ENCODE results near the gene NNMT. TPM values are rescaled to one million over a fixed set of nuclear protein-coding genes. Genes with fewer than 3 reads are reported as not detected.
A peak's percentile ranks its signal among the peaks of the same experiment; 100 is the strongest.

The NNMT gene
- total and polyA plus RNA-seq, 9 of the 15 experiments (the other 6 are each of a cell fraction or from before 2014, with no cell fraction given): 6.1 to 15.0 (median 11.2) TPM

DNA sequence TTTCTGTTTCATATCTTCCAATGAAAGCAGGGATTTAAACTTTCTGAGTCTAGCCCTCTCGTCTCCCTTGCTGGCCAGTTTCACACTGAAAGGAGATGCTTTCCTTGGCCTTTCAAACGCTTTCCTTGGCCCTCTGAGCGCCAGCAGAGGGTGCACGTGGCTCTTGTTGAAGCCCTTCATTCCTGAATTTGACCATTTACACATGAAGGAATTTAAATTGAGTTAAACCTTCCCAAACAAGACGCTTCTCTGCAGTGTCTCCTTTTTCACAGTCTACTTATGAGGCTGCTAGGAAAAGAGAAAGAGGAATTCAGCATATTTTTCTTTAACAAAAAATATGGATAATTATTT lies 21.6 kb downstream of the NNMT start (continued):
- TF ChIP-seq, protein P1, sequence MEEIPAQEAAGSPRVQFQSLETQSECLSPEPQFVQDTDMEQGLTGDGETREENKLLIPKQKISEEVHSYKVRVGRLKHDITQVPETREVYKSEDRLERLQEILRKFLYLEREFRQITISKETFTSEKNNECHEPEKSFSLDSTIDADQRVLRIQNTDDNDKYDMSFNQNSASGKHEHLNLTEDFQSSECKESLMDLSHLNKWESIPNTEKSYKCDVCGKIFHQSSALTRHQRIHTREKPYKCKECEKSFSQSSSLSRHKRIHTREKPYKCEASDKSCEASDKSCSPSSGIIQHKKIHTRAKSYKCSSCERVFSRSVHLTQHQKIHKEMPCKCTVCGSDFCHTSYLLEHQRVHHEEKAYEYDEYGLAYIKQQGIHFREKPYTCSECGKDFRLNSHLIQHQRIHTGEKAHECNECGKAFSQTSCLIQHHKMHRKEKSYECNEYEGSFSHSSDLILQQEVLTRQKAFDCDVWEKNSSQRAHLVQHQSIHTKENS (CRISPR knock-in tag; IDR thresholded peaks at IDR 0.05): no peak
- TF ChIP-seq, protein P2, sequence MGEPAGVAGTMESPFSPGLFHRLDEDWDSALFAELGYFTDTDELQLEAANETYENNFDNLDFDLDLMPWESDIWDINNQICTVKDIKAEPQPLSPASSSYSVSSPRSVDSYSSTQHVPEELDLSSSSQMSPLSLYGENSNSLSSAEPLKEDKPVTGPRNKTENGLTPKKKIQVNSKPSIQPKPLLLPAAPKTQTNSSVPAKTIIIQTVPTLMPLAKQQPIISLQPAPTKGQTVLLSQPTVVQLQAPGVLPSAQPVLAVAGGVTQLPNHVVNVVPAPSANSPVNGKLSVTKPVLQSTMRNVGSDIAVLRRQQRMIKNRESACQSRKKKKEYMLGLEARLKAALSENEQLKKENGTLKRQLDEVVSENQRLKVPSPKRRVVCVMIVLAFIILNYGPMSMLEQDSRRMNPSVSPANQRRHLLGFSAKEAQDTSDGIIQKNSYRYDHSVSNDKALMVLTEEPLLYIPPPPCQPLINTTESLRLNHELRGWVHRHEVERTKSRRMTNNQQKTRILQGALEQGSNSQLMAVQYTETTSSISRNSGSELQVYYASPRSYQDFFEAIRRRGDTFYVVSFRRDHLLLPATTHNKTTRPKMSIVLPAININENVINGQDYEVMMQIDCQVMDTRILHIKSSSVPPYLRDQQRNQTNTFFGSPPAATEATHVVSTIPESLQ (CRISPR knock-in tag; IDR thresholded peaks at IDR 0.05): no peak
- no peak for TF ChIP-seq EP400 (IDR thresholded peaks at IDR 0.05)
- no peak for TF ChIP-seq HNRNPH1 (optimal IDR thresholded peaks at IDR 0.05; ENCODE audit: low read depth, low read length)
- TF ChIP-seq, protein P3, sequence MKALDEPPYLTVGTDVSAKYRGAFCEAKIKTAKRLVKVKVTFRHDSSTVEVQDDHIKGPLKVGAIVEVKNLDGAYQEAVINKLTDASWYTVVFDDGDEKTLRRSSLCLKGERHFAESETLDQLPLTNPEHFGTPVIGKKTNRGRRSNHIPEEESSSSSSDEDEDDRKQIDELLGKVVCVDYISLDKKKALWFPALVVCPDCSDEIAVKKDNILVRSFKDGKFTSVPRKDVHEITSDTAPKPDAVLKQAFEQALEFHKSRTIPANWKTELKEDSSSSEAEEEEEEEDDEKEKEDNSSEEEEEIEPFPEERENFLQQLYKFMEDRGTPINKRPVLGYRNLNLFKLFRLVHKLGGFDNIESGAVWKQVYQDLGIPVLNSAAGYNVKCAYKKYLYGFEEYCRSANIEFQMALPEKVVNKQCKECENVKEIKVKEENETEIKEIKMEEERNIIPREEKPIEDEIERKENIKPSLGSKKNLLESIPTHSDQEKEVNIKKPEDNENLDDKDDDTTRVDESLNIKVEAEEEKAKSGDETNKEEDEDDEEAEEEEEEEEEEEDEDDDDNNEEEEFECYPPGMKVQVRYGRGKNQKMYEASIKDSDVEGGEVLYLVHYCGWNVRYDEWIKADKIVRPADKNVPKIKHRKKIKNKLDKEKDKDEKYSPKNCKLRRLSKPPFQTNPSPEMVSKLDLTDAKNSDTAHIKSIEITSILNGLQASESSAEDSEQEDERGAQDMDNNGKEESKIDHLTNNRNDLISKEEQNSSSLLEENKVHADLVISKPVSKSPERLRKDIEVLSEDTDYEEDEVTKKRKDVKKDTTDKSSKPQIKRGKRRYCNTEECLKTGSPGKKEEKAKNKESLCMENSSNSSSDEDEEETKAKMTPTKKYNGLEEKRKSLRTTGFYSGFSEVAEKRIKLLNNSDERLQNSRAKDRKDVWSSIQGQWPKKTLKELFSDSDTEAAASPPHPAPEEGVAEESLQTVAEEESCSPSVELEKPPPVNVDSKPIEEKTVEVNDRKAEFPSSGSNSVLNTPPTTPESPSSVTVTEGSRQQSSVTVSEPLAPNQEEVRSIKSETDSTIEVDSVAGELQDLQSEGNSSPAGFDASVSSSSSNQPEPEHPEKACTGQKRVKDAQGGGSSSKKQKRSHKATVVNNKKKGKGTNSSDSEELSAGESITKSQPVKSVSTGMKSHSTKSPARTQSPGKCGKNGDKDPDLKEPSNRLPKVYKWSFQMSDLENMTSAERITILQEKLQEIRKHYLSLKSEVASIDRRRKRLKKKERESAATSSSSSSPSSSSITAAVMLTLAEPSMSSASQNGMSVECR (CRISPR knock-in tag; IDR thresholded peaks at IDR 0.05): no peak
- no peak for TF ChIP-seq MXI1 (IDR thresholded peaks at IDR 0.05; ENCODE audit: low read depth, low read length)
- TF ChIP-seq, protein P4, sequence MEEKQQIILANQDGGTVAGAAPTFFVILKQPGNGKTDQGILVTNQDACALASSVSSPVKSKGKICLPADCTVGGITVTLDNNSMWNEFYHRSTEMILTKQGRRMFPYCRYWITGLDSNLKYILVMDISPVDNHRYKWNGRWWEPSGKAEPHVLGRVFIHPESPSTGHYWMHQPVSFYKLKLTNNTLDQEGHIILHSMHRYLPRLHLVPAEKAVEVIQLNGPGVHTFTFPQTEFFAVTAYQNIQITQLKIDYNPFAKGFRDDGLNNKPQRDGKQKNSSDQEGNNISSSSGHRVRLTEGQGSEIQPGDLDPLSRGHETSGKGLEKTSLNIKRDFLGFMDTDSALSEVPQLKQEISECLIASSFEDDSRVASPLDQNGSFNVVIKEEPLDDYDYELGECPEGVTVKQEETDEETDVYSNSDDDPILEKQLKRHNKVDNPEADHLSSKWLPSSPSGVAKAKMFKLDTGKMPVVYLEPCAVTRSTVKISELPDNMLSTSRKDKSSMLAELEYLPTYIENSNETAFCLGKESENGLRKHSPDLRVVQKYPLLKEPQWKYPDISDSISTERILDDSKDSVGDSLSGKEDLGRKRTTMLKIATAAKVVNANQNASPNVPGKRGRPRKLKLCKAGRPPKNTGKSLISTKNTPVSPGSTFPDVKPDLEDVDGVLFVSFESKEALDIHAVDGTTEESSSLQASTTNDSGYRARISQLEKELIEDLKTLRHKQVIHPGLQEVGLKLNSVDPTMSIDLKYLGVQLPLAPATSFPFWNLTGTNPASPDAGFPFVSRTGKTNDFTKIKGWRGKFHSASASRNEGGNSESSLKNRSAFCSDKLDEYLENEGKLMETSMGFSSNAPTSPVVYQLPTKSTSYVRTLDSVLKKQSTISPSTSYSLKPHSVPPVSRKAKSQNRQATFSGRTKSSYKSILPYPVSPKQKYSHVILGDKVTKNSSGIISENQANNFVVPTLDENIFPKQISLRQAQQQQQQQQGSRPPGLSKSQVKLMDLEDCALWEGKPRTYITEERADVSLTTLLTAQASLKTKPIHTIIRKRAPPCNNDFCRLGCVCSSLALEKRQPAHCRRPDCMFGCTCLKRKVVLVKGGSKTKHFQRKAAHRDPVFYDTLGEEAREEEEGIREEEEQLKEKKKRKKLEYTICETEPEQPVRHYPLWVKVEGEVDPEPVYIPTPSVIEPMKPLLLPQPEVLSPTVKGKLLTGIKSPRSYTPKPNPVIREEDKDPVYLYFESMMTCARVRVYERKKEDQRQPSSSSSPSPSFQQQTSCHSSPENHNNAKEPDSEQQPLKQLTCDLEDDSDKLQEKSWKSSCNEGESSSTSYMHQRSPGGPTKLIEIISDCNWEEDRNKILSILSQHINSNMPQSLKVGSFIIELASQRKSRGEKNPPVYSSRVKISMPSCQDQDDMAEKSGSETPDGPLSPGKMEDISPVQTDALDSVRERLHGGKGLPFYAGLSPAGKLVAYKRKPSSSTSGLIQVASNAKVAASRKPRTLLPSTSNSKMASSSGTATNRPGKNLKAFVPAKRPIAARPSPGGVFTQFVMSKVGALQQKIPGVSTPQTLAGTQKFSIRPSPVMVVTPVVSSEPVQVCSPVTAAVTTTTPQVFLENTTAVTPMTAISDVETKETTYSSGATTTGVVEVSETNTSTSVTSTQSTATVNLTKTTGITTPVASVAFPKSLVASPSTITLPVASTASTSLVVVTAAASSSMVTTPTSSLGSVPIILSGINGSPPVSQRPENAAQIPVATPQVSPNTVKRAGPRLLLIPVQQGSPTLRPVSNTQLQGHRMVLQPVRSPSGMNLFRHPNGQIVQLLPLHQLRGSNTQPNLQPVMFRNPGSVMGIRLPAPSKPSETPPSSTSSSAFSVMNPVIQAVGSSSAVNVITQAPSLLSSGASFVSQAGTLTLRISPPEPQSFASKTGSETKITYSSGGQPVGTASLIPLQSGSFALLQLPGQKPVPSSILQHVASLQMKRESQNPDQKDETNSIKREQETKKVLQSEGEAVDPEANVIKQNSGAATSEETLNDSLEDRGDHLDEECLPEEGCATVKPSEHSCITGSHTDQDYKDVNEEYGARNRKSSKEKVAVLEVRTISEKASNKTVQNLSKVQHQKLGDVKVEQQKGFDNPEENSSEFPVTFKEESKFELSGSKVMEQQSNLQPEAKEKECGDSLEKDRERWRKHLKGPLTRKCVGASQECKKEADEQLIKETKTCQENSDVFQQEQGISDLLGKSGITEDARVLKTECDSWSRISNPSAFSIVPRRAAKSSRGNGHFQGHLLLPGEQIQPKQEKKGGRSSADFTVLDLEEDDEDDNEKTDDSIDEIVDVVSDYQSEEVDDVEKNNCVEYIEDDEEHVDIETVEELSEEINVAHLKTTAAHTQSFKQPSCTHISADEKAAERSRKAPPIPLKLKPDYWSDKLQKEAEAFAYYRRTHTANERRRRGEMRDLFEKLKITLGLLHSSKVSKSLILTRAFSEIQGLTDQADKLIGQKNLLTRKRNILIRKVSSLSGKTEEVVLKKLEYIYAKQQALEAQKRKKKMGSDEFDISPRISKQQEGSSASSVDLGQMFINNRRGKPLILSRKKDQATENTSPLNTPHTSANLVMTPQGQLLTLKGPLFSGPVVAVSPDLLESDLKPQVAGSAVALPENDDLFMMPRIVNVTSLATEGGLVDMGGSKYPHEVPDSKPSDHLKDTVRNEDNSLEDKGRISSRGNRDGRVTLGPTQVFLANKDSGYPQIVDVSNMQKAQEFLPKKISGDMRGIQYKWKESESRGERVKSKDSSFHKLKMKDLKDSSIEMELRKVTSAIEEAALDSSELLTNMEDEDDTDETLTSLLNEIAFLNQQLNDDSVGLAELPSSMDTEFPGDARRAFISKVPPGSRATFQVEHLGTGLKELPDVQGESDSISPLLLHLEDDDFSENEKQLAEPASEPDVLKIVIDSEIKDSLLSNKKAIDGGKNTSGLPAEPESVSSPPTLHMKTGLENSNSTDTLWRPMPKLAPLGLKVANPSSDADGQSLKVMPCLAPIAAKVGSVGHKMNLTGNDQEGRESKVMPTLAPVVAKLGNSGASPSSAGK (IDR thresholded peaks at IDR 0.05): peak; percentile 44; the same call in 1 of the 2 replicates

All from K562 (cell line).